Measurements from ENCODE around the gene TM4SF5. TPM values are rescaled to one million over a fixed set of nuclear protein-coding genes. Genes with fewer than 3 reads are reported as not detected.

The TM4SF5 gene
- total RNA-seq, 1 experiment from 2014 or later, result not detected

GRCh38 chr17:4739122-4740024 is 32.3 kb upstream of the TM4SF5 start, which contains the start of the genes CXCL16 and ZMYND15 (continued):
- TF ChIP-seq MXD4 (CRISPR knock-in tag; IDR thresholded peaks at IDR 0.05; ENCODE audit: borderline replicate concordance) (no peak), ZNF219 (CRISPR knock-in tag; IDR thresholded peaks at IDR 0.05; ENCODE audit: borderline replicate concordance) (no peak), PRRX2 (CRISPR knock-in tag; IDR thresholded peaks at IDR 0.05) (no peak), TEAD4 (CRISPR knock-in tag; IDR thresholded peaks at IDR 0.05) (no peak), ATF1 (CRISPR knock-in tag; IDR thresholded peaks at IDR 0.05) (0 out of 2 replicates have a peak, but pooled peaks have one; percentile 32), MLX (CRISPR knock-in tag; IDR thresholded peaks at IDR 0.05) (no peak), SP1 (CRISPR knock-in tag; conservative IDR thresholded peaks at IDR 0.05) (peak; percentile 6; the same call in 1 of the 2 replicates), MYBL2 (CRISPR knock-in tag; IDR thresholded peaks at IDR 0.05) (0 out of 2 replicates have a peak, but pooled peaks have one; percentile 61), GABPB1 (CRISPR knock-in tag; IDR thresholded peaks at IDR 0.05) (no peak), ZNF232 (CRISPR knock-in tag; IDR thresholded peaks at IDR 0.05) (no peak), CREM (CRISPR knock-in tag; IDR thresholded peaks at IDR 0.05) (0 out of 2 replicates have a peak, but pooled peaks have one; percentile 52)
- TF ChIP-seq, protein P1, sequence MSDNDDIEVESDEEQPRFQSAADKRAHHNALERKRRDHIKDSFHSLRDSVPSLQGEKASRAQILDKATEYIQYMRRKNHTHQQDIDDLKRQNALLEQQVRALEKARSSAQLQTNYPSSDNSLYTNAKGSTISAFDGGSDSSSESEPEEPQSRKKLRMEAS (CRISPR knock-in tag; IDR thresholded peaks at IDR 0.05), result peak; percentile 25; the same call in 1 of the 2 replicates

GRCh38 chr17:4740025-4740351 is 31.7 kb upstream of the TM4SF5 start:
- DNase-seq (ENCODE audit: low spot score) (no peak), ATAC-seq (peak; percentile 4; the same call in 1 of the 2 replicates)
- no peaks in the 10 kb centered on the region for H3K9me3 Mint-ChIP-seq
- peak overlapping the region; percentile 73 for H3K4me3 Mint-ChIP-seq
- no peaks in the 10 kb centered on the region for H3K36me3 Mint-ChIP-seq
- CTCF ChIA-PET, result interaction anchor here (1.3 kb wide), 1 partner anchor 8 kb away, joined by 5 read pairs; the partner anchor contains the start of gene MED11
- no peak overlapping the region for H3K27ac Mint-ChIP-seq
- POLR2A ChIA-PET, result no interaction called here
- peaks cover 91% of the 10 kb centered on the region for H3K27me3 Mint-ChIP-seq (ENCODE audit: low read depth)
- H3K4me1 Mint-ChIP-seq, result peaks cover 15% of the 10 kb centered on the region
- TF ChIP-seq JUN (CRISPR knock-in tag; IDR thresholded peaks at IDR 0.05) (no peak), USF2 (CRISPR knock-in tag; IDR thresholded peaks at IDR 0.05) (no peak), ZNF138 (CRISPR knock-in tag; conservative IDR thresholded peaks at IDR 0.05) (no peak), ZNF219 (CRISPR knock-in tag; IDR thresholded peaks at IDR 0.05; ENCODE audit: borderline replicate concordance) (no peak), NR2C2 (CRISPR knock-in tag; IDR thresholded peaks at IDR 0.05) (no peak), STAT6 (CRISPR knock-in tag; conservative IDR thresholded peaks at IDR 0.05; ENCODE audit: low read depth) (no peak), EMX1 (CRISPR knock-in tag; IDR thresholded peaks at IDR 0.05) (no peak), SMAD3 (CRISPR knock-in tag; IDR thresholded peaks at IDR 0.05; ENCODE audit: borderline replicate concordance) (no peak), MXD4 (CRISPR knock-in tag; IDR thresholded peaks at IDR 0.05; ENCODE audit: borderline replicate concordance) (no peak), ZNF671 (CRISPR knock-in tag; IDR thresholded peaks at IDR 0.05) (no peak), ZNF232 (CRISPR knock-in tag; IDR thresholded peaks at IDR 0.05) (no peak), RORB (CRISPR knock-in tag; IDR thresholded peaks at IDR 0.05) (no peak), NFYB (CRISPR knock-in tag; conservative IDR thresholded peaks at IDR 0.05; ENCODE audit: low read depth) (no peak)
- TF ChIP-seq, protein P1 (CRISPR knock-in tag; IDR thresholded peaks at IDR 0.05), result no peak
- TF ChIP-seq, protein P2, sequence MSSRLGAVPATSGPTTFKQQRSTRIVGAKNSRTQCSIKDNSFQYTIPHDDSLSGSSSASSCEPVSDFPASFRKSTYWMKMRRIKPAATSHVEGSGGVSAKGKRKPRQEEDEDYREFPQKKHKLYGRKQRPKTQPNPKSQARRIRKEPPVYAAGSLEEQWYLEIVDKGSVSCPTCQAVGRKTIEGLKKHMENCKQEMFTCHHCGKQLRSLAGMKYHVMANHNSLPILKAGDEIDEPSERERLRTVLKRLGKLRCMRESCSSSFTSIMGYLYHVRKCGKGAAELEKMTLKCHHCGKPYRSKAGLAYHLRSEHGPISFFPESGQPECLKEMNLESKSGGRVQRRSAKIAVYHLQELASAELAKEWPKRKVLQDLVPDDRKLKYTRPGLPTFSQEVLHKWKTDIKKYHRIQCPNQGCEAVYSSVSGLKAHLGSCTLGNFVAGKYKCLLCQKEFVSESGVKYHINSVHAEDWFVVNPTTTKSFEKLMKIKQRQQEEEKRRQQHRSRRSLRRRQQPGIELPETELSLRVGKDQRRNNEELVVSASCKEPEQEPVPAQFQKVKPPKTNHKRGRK (CRISPR knock-in tag; IDR thresholded peaks at IDR 0.05; ENCODE audit: borderline replicate concordance), result no peak
- TF ChIP-seq, protein P3, sequence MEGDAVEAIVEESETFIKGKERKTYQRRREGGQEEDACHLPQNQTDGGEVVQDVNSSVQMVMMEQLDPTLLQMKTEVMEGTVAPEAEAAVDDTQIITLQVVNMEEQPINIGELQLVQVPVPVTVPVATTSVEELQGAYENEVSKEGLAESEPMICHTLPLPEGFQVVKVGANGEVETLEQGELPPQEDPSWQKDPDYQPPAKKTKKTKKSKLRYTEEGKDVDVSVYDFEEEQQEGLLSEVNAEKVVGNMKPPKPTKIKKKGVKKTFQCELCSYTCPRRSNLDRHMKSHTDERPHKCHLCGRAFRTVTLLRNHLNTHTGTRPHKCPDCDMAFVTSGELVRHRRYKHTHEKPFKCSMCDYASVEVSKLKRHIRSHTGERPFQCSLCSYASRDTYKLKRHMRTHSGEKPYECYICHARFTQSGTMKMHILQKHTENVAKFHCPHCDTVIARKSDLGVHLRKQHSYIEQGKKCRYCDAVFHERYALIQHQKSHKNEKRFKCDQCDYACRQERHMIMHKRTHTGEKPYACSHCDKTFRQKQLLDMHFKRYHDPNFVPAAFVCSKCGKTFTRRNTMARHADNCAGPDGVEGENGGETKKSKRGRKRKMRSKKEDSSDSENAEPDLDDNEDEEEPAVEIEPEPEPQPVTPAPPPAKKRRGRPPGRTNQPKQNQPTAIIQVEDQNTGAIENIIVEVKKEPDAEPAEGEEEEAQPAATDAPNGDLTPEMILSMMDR (IDR thresholded peaks at IDR 0.05), result no peak
- TF ChIP-seq, protein P4, sequence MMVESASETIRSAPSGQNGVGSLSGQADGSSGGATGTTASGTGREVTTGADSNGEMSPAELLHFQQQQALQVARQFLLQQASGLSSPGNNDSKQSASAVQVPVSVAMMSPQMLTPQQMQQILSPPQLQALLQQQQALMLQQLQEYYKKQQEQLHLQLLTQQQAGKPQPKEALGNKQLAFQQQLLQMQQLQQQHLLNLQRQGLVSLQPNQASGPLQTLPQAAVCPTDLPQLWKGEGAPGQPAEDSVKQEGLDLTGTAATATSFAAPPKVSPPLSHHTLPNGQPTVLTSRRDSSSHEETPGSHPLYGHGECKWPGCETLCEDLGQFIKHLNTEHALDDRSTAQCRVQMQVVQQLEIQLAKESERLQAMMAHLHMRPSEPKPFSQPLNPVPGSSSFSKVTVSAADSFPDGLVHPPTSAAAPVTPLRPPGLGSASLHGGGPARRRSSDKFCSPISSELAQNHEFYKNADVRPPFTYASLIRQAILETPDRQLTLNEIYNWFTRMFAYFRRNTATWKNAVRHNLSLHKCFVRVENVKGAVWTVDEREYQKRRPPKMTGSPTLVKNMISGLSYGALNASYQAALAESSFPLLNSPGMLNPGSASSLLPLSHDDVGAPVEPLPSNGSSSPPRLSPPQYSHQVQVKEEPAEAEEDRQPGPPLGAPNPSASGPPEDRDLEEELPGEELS (CRISPR knock-in tag; IDR thresholded peaks at IDR 0.05), result no peak

Measured in WTC11 (cell line).